Stimulated activated CD8-positive, alpha-beta memory T cell treated with anti-CD3 and anti-CD28 coated beads, Interleukin-12 subunit alpha, Interleukin-12 subunit beta, amount 100 ng/mL, for 4 hours (primary cell): ENCODE data around the gene UNC13D.

Experiments used
- DNase-seq: peaks from one replicate; pipeline ENCODE4 v3.0.0-alpha.2; 2020; ENCODE audit warnings: low read depth

Gene UNC13D

GRCh38 chr17:75834279-75834920 lies 9.8 kb downstream of the UNC13D start:
- no peak for DNase-seq

- no peak for DNase-seq
Measured at GRCh38 chr17:75832652-75833400, 11.4 kb downstream of the UNC13D start.

DNA sequence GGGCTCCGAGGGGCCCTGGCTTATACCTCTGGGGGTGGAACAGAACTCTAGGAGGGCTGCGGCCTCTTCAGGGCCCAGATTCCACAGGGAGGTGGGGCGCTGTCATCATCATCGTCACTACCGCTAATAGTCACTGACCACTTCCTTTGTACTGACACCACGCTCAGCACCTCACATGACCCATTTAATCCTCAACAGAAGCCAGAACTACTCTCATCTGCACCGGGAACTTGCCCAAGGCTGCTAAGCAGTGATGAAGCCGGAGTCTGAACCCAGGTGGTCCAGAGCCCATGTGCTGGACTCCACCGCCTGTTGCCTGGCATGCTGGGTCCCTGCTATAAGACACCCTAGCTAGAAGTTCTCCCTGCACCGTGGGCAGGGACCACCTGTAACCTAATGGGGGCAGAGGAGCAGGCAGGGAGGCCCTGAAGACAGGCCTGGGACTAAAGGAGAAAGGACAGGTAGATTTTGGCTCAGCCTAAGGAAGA lies 12.0 kb downstream of the UNC13D start:
- DNase-seq, result peak; percentile 39

DNA sequence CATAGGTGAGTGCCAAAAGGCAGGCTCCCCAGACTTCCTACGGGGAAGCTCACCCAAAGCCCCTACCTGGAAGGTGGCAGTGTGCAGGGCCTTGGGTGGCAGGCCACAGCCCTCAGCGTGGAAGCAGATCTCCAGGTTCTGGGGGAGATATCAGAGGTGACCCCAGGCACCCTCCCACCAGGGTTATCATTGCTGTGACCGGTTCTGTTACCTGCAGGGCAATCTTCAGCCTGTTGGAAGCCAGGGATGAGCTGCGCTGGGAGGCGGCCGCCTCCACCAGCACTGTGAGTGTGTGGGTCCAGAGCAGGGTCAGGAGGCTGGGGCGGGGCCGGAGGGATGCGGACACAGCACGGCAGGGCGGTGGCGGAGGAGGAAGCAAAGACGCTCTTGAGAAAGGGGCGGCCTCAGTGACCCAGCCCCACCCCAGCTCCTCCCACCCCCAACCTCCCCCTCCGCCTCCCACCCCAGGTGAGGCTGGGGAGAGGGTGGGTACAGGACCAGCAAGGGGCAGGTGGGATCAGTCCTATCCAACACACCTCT lies 13.1 kb downstream of the UNC13D start:
- no peak for DNase-seq

GRCh38 chr17:75830164-75831031 lies 13.8 kb downstream of the UNC13D start:
- no peak for DNase-seq

- no peak for DNase-seq
Measured at GRCh38 chr17:75829747-75830146, 14.5 kb downstream of the UNC13D start.

GRCh38 chr17:75828741-75829140 lies 15.5 kb downstream of the UNC13D start:
- DNase-seq, result no peak

GRCh38 chr17:75828076-75828400 lies 16.2 kb downstream of the UNC13D start:
- no peak for DNase-seq

DNA sequence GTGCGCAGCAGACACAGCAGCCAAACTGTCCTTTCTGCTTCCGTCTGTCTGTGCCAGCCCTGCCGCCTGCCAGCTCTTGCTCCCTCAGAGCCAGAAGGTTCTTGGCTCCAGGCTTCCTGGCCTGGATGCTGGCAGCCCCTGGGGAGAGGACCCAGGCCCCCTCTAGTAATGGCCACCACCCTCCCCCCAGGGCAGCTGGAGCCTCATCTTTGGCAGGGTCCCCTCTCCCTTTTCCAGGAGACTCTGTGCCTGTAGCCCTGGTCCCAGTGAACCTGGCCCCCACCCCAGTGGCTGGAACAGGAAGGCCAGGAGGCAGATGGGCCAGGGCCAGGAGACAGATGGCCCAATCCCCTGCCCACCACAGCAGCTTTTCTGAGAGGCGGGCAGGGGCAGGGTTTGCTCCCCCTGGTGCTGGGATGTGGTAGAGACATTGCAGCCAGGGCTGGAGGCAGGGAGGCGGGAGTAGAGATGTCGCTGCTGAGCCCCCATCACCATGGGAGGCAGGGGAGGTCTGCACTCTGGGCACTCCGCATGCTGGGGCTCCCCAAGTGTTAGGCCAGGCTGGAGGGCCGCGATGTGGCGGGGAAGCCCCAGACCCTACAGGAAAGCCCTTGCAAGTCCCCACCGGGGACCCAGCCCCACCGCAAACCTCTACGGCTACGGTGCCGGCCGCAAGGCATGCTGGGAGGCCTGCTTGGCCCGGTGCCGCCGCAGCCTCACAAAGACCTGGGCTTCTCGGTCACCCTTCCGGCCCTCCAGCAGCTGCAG lies 16.7 kb downstream of the UNC13D start:
- peak; percentile 50 for DNase-seq

DNA sequence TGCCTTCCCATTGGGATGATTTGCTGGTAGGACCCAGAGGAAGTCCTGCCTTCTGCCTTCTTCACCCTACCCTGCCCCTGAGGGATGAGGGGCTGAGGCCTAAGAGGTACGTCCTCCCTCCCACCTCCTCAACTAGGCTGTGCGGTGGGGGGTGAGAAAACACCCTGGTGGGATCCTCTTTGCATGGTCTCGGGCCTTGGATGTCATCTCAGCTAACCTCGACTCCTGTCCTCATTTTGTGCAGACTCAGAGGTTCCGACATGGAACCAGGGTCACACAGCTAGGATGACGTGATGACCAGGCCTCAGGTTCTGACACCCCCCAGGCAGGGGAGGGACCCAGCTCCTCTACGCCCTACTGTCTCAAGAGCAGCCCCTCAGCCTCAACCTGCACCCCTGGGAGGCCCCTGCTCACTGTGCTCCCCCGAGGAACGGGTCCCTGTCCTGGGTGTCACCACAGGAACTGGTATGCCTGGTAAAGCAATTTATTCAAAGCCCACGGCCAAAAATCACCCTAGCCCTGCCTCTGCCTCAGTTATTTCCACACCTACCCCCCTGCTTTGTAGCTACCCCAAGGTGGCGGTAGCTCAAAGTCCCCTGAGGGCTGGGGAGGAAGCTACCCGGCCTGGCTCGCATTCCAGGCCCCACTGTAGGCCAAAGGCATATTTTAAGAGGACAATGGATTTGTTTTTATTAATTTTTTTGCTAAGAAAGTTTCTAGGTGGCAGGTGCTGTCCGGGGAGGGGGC lies 17.5 kb downstream of the UNC13D start:
- no peak for DNase-seq

DNA sequence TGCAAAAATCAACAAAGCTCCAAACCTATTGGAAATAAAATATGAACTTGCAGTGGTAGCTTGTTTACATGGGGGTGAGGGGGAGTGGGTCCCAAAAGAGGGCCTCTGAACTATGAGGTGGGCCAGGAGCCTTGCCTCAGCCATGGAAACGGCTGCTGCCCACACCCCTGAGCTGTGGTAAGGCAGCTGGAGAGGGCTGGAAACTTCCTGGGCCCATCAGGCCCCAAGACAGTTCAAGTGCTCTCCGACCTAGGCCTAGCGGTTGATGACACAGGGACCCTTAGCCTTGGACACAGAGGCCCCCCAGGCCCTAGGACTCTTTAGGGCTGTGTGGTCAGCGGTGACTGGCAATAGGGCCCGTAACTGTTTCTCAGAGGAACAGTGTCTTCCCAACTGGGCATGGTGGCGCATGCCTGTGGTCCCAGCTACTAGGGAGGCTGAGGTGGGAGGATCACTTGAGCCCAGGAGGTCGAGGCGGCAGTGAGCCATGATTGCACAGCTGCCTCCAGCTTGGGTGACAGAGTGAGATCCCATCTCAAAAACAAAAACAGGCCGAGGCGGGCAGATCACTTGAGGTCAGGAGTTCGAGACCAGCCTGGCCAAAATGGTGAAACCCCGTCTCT lies 18.3 kb downstream of the UNC13D start:
- no peak for DNase-seq

DNA sequence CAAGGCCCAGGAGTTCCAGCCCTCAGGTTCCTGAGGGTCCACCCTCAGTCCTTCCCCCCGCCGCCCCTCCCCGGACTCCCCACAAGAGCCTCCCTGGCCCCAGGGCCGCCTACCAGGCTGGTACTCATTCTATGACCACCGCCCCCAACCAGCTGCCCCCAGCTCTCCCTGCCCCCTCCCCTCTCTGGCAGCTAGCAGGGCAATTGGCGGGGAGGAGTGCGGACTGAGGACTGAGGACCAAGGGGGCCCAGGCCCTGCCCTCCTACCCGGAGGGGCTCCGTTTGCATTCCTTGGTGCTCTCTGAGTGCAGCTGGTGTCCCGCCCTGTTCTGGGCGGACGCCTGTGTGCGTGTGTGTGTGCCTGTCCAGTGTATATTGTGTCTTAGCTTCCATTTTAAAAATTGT lies 19.1 kb downstream of the UNC13D start:
- DNase-seq, result no peak

DNA sequence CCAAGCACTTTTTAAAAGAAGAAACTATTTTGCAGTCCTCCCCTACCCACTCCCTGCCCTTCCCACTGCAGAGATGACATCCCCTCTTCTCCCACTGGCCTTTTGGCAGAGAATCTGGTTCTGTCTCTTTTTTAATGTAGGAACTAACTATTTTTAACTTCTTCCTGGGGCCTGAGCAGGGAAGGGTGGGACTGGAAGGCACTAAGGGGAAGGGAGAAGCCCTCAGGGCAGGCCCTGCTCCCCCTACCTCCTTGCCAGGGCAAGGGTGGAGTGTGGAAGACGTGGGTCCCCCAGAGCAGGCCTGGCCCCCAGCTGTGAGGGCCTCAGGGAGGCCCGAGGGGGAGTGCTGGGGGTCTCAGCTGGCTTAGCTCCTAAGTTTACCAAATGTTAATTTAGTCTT lies 19.5 kb downstream of the UNC13D start:
- DNase-seq, result no peak

- no peak for DNase-seq
Measured at GRCh38 chr17:75824050-75824552, 20.1 kb downstream of the UNC13D start.

DNA sequence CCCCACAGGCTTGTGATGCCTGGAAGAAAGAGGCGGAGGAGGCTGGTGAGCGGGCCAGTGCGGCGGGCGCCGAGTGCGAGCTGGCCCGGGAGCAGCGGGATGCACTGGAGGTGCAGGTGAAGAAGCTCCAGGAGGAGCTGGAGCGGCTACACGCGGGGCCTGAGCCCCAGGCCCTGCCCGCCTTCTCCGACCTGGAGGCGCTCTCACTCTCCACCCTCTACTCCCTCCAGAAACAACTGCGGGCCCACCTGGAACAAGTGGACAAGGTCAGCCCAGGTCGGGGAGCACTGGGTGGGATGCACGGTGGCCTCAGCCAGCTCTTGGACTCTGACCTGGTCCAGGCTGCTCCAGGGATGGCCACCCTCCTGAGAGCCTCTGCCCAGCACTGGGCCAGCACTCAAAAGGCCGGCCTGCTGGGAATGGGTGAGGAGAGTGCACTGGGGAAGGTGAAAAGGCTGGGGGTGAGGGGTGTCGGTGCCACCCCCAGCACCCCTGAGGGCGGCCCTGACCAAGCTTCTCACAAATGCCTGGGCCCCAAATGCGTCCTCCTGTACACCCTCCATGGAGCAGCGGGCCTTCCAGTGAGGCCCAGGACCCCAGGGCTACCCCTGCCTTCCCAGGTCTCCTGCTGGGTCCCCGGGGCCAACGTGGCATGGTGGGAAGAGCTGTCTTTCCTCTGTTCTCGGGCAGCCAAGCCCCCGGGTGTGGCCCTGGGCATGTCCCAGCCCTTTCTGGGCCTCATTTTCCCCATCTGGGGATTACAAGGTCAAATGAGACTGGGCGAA lies 20.8 kb downstream of the UNC13D start:
- DNase-seq, result no peak

DNA sequence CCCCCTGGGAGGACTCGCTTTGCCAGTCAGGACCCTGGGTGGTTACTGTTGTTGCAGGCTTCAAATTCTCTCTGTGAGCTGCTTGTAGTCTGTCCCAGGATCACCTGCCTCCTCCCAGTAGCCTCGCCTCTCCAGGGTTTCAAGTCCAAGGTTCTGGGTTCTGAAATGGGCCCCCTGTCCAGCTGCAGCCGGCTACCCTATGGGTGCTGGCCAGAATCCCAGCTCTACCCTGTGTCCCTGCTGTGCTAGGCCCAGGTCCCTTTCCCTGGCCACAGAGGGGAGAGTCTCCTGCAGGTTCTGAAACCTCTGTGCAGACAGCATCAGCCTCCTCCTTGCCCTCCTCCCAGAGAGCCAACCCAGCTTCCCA lies 21.4 kb downstream of the UNC13D start:
- no peak for DNase-seq

DNA sequence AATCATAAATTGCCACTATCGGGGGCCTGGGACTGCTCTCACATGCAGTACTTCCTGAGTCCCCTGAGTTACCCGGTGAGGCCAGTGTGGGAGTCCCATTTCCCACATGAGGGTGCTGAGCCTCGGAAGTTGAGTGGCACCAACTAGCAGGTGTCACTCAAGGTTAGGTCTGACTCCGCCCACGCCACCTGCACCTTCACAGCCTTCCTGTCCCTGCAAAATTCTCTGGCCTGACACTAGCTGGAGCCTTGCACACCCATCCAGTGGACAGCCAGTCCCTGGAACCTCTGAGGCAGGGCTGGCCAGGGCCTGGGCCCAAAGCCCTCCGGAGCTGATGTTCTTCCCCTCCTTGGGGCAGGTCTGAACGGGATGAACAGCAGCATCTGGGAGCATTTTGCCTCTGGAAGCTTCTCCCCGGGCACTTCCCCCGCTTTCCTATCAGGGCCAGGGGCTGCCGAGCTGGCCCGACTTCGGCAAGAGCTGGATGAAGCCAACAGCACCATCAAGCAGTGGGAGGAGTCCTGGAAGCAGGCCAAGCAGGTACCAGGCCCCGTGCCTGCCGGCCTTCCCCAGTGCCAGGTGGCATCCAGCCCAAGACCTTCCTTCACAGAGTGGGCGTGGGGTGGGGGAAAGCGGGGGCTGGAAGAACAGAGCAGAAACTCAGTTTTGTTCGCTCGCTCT lies 21.9 kb downstream of the UNC13D start:
- no peak for DNase-seq

DNA sequence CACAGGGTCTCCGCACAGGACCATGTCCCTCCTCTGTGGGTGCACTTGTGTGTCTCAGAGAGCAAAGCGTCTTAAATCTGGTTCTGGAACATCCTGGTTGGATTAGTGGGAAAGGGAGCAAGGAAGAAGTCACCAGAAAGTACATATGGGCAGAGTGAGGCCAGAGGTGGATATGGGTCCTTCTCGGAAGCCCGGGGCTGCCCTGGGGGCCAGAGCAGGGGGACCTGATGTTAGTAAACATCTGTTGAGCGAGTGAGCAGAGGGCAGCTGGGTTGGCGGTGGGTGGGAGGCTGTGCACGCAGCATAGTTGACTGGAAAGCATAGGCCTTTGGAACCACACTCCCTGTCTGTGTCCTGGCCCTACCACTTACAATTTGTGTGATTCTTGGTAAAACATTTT lies 22.7 kb downstream of the UNC13D start:
- DNase-seq, result no peak
